RWPE2 (cell line): ENCODE data around the gene RASAL1.

Source experiments
- ATAC-seq: fragments of 200-7000 bp; cut with Tn5 transposase; 3 replicates; pipeline ENCODE4 v1.9.1; 2021; ENCODE audit warnings: low read depth
- DNase-seq: peaks from one replicate; pipeline ENCODE4 v3.0.0-alpha.2; 2020; ENCODE audit warnings: low spot score
- H3K27ac ChIP-seq: fragments of 450-650 bp; 2 replicates; pipeline ENCODE4 v1.5.1; 2017; ENCODE audit warnings: mild to moderate bottlenecking; ENCODE audit not compliant: poor library complexity, severe bottlenecking
- H3K27me3 ChIP-seq: fragments of 250-450 bp; sonication (Bioruptor Pico); 2 replicates; pipeline ENCODE4 v1.5.1; 2021; ENCODE audit warnings: mild to moderate bottlenecking, moderate library complexity; ENCODE audit not compliant: insufficient read depth, poor library complexity, severe bottlenecking
- H3K36me3 ChIP-seq: fragments of 250-450 bp; sonication (Bioruptor Pico); 2 replicates; pipeline ENCODE4 v1.5.1; 2020; ENCODE audit warnings: low read depth, mild to moderate bottlenecking, moderate library complexity
- H3K4me1 ChIP-seq: fragments of 250-450 bp; sonication (Bioruptor Pico); 2 replicates; pipeline ENCODE4 v1.5.1; 2021; ENCODE audit warnings: mild to moderate bottlenecking, moderate library complexity; ENCODE audit not compliant: insufficient read depth, poor library complexity, severe bottlenecking
- H3K4me3 ChIP-seq: fragments of 250-450 bp; sonication (Bioruptor Pico); 2 replicates; pipeline ENCODE4 v1.5.1; 2021; ENCODE audit warnings: mild to moderate bottlenecking, moderate library complexity; ENCODE audit not compliant: severe bottlenecking
- H3K9me3 ChIP-seq: fragments of 250-450 bp; sonication (Bioruptor Pico); 2 replicates; pipeline ENCODE4 v1.5.1; 2021; ENCODE audit warnings: mild to moderate bottlenecking, moderate library complexity; ENCODE audit not compliant: severe bottlenecking
- TF ChIP-seq, protein P1 (sequence below): fragments of 450-650 bp; IDR thresholded peaks from one replicate; pipeline ENCODE4 v1.5.1; 2017; ENCODE audit warnings: mild to moderate bottlenecking, moderate library complexity; ENCODE audit not compliant: poor library complexity, severe bottlenecking

The RASAL1 gene

GRCh38 chr12:113169697-113170096, 34.1 kb upstream of the RASAL1 start:
- Histone ChIP-seq H3K27me3 (no peaks in the 10 kb centered on the region), H3K27ac (no peak overlapping the region), H3K4me1 (no peaks in the 10 kb centered on the region), H3K9me3 (no peaks in the 10 kb centered on the region), H3K4me3 (no peak overlapping the region), H3K36me3 (peaks cover 93% of the 10 kb centered on the region)
- DNase-seq = no peak
- no peak for ATAC-seq
- TF ChIP-seq, protein P1, sequence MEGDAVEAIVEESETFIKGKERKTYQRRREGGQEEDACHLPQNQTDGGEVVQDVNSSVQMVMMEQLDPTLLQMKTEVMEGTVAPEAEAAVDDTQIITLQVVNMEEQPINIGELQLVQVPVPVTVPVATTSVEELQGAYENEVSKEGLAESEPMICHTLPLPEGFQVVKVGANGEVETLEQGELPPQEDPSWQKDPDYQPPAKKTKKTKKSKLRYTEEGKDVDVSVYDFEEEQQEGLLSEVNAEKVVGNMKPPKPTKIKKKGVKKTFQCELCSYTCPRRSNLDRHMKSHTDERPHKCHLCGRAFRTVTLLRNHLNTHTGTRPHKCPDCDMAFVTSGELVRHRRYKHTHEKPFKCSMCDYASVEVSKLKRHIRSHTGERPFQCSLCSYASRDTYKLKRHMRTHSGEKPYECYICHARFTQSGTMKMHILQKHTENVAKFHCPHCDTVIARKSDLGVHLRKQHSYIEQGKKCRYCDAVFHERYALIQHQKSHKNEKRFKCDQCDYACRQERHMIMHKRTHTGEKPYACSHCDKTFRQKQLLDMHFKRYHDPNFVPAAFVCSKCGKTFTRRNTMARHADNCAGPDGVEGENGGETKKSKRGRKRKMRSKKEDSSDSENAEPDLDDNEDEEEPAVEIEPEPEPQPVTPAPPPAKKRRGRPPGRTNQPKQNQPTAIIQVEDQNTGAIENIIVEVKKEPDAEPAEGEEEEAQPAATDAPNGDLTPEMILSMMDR = no peak

DNA sequence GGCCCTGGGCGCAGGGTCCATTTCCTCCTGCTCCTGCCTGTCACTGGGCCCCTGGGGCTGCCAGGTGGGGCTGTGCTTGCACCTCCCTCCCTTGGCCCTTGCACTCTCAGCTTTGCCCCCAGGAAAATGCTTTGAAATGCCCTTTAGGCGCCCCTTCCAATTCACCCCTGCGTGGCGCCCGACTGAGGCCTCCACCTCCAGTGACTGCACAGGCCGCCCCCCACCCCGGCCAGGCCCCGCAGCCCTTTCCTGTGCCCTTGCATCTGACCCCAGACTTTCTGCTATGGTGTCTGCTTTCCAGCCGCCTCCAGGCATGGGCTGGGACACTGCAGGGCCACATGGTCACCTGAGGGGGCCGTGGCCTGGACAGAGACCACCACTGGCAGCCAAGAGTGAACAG, 32.3 kb upstream of the RASAL1 start:
- Histone ChIP-seq H3K36me3 (peaks cover 90% of the 10 kb centered on the region), H3K9me3 (no peaks in the 10 kb centered on the region), H3K27ac (no peak overlapping the region), H3K27me3 (no peaks in the 10 kb centered on the region), H3K4me3 (no peak overlapping the region), H3K4me1 (no peaks in the 10 kb centered on the region)
- ATAC-seq (no peak), DNase-seq (no peak)
- TF ChIP-seq, protein P1 = no peak

- DNase-seq = no peak
- H3K27me3 ChIP-seq = no peaks in the 10 kb centered on the region
- no peaks in the 10 kb centered on the region for H3K4me1 ChIP-seq
- H3K4me3 ChIP-seq = no peak overlapping the region
- no peak overlapping the region for H3K27ac ChIP-seq
- peaks cover 73% of the 10 kb centered on the region for H3K36me3 ChIP-seq
- no peak for ATAC-seq
- no peaks in the 10 kb centered on the region for H3K9me3 ChIP-seq
- TF ChIP-seq, protein P1 = no peak
Measured at GRCh38 chr12:113165521-113166450, 30.2 kb upstream of the RASAL1 start.

GRCh38 chr12:113164014-113164413, 28.5 kb upstream of the RASAL1 start:
- ATAC-seq (no peak), DNase-seq (no peak)
- Histone ChIP-seq H3K4me1 (no peaks in the 10 kb centered on the region), H3K27me3 (no peaks in the 10 kb centered on the region), H3K27ac (no peak overlapping the region), H3K36me3 (peaks cover 71% of the 10 kb centered on the region), H3K4me3 (no peak overlapping the region), H3K9me3 (no peaks in the 10 kb centered on the region)
- TF ChIP-seq, protein P1 = no peak

- H3K36me3 ChIP-seq = peaks cover 72% of the 10 kb centered on the region
- no peak for DNase-seq
- TF ChIP-seq, protein P1 = no peak
- no peak for ATAC-seq
- no peak overlapping the region for H3K27ac ChIP-seq
- H3K4me1 ChIP-seq = no peaks in the 10 kb centered on the region
- H3K27me3 ChIP-seq = no peaks in the 10 kb centered on the region
- H3K4me3 ChIP-seq = no peak overlapping the region
- H3K9me3 ChIP-seq = no peaks in the 10 kb centered on the region
Measured at GRCh38 chr12:113163030-113163360, 27.4 kb upstream of the RASAL1 start.
